ENCODE measurements around the gene GPR31.
"Not testable (repeated sequence)": the region's sequence is repeated elsewhere in the genome, so short reads cannot be mapped to it uniquely, and the experiment has no call there.

GPR31 gene

DNA sequence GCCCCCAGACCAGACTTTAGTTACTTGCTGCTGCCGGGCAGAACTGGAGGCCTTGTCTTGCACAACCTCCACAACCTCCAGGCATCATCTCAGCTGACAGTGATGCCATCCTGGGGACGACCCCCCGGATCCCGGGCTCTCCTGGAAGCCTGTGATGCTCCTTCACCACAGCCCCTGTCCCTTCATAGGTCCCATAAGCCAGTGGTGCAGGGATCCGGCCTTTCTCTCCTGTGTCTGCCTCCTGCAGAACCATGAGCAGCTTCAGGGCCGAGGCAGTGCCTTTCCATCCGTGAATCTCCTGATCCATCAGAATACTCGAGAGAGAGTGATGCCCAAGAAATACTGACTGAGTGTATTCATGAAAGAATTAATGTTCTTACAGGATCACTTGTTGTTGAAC, 22.3 kb upstream of the GPR31 start:
- not testable (repeated sequence) for H3K4me1 Mint-ChIP-seq; H3K27ac Mint-ChIP-seq; DNase-seq; H3K36me3 Mint-ChIP-seq; H3K4me3 Mint-ChIP-seq; H3K27me3 Mint-ChIP-seq; H3K9me3 Mint-ChIP-seq; ATAC-seq (replicated peaks)

DNA sequence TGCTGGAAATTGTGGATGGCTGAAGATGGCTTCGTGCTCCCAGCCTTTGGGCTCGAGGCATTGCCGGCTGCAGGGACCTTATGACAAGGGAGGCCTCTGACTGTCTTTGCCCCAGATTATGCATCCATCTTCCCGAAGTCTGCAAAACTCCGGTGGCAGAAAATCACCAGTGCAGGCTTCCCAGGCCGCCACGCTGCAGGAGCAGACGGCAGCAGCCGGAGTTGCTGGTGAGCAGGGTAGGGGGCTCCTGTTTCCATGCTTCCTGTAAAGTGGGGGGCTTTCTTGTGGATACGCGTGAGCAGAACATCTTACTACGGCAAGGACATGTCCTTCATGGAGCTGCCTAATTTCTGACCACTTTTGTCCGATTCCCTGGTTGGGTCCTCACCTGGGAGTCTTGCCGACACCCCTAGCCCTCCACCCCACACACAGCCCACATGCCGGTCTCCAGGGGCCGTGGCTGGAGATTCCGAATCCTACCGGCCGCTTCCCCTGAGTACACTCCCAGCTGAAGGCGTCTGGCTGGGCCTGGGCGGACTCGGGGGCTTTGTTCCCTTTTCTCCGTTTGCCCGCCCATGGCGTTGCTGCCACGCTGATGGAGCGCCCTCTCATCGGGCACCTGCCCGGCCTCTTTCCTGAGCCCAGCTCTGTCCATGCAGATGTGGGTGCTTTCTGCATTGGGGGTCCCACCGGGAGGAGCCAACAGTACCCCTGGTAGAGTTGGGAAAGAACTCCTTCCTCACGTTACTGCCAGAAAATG, 21.3 kb upstream of the GPR31 start:
- ATAC-seq (replicated peaks); H3K9me3 Mint-ChIP-seq; H3K27ac Mint-ChIP-seq; H3K4me3 Mint-ChIP-seq; H3K4me1 Mint-ChIP-seq; H3K27me3 Mint-ChIP-seq; DNase-seq; H3K36me3 Mint-ChIP-seq: not testable (repeated sequence)

DNA sequence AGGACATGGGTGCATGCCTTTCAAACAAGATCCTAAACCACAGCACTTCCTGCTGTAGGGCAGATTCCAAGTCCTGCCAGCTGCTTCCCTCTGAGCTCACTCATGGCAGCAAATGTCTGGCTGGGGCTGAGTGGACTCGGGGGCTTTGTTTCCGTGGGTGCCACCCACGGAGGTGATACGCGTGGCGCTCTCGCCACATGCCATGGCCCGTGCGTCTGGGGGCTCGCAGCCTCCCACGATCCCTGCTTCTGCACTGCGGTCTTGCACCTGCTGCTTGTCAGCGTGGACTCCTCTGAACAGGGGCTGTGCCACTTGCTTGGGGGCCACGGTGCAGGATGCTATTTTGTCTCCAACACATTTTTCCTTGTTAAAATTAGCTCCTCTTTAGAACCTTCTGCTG, 19.5 kb upstream of the GPR31 start:
- not testable (repeated sequence) for H3K36me3 Mint-ChIP-seq; H3K4me3 Mint-ChIP-seq; DNase-seq; H3K9me3 Mint-ChIP-seq; H3K27ac Mint-ChIP-seq; ATAC-seq (replicated peaks); H3K4me1 Mint-ChIP-seq
- peaks cover 6 to 10% of the 10 kb centered on the region in 2 donors for H3K27me3 Mint-ChIP-seq

DNA sequence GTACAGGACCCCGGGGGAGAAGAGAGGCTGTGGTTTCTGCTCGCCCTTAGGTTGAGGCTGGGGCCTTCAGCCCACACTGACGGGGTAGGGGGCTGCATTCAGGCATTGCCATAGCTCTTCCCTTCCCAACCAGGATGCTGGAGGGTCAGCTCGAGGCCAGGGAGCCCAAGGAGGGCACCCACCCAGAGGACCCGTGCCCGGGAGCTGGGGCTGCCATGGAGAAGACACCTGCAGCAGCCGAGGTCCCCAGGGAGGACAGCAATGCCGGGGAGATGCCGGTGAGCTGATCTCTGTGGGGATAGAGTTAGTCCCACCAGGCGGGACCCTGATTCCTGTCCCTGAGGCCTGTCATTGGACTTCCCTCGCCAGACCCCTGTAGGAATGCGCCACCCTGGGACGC, 14.2 kb upstream of the GPR31 start:
- H3K27me3 Mint-ChIP-seq, result peaks cover 21% of the 10 kb centered on the region in 2 donors
- not testable (repeated sequence) for H3K27ac Mint-ChIP-seq; ATAC-seq (replicated peaks); DNase-seq; H3K9me3 Mint-ChIP-seq; H3K4me1 Mint-ChIP-seq; H3K4me3 Mint-ChIP-seq; H3K36me3 Mint-ChIP-seq

DNA sequence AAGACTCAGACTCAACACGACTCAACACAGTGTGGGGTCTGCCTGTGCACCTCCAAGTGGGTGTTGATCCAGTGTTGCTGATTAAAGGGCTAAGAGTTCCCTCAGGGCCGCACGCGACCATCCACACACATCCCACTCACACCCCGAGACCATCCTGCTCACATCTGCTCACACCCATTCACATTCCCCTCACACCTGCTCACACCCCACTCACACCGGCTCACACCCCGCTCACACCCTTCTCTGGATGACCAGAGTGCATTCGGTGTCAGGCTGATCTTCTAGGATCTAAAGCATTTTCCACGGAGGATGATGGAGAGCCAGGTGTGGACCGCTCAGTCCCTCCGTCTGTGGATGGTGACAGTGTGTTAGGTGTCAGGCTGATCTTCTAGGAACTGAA, 13.5 kb upstream of the GPR31 start:
- DNase-seq; H3K27ac Mint-ChIP-seq; ATAC-seq (replicated peaks); H3K36me3 Mint-ChIP-seq; H3K4me1 Mint-ChIP-seq; H3K9me3 Mint-ChIP-seq; H3K4me3 Mint-ChIP-seq: not testable (repeated sequence)
- peaks cover 21% of the 10 kb centered on the region in 2 donors for H3K27me3 Mint-ChIP-seq

DNA sequence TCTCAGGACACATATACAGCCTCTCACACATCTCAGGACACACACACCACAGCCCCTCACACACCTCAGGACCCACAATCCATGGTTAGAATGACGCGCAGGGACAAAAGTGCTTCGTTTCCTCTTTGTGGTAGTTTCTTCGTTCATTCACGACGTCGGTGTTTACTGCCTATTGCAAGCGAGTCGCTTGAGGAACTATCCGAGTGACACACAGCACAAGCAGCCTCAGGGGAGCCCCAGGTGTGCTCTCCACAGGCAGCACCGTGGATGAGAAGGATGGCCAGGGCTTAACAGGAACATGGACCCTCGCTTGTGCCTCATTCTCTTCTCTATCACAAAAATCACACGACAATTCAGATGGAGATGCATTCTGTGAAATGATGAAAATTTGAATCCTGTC, 12.1 kb upstream of the GPR31 start:
- H3K4me3 Mint-ChIP-seq, H3K9me3 Mint-ChIP-seq, H3K36me3 Mint-ChIP-seq, DNase-seq, H3K4me1 Mint-ChIP-seq: not testable (repeated sequence)
- Mint-ChIP-seq H3K27ac (peak overlapping the region; percentile 9), H3K27me3 (peaks cover 21% of the 10 kb centered on the region in 2 donors)
- ATAC-seq (replicated peaks), result peak; percentile 52 to 62

DNA sequence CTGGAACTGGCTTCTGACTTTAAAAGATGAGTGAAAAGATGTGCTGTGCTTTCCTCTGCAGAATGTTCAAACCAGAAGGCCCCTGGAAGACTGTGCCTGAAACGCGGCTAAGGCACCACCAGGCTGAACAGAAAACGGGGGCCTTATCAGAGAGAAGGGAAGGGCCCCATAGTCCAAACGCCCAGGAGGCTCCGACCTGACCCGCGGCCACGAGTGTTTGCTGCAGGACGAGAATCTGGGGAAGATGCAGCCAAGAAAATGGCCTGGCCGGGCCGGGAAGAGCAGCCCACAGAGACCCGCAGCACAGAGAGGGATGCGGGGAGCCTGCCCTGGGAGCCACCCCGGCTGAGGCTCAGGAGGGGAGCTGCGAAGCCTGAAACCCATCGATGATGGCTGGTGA, 10.5 kb upstream of the GPR31 start:
- not testable (repeated sequence) for ATAC-seq (replicated peaks); H3K9me3 Mint-ChIP-seq; H3K4me1 Mint-ChIP-seq; H3K36me3 Mint-ChIP-seq; H3K4me3 Mint-ChIP-seq; H3K27ac Mint-ChIP-seq; DNase-seq
- peaks cover 21% of the 10 kb centered on the region in 2 donors for H3K27me3 Mint-ChIP-seq

DNA sequence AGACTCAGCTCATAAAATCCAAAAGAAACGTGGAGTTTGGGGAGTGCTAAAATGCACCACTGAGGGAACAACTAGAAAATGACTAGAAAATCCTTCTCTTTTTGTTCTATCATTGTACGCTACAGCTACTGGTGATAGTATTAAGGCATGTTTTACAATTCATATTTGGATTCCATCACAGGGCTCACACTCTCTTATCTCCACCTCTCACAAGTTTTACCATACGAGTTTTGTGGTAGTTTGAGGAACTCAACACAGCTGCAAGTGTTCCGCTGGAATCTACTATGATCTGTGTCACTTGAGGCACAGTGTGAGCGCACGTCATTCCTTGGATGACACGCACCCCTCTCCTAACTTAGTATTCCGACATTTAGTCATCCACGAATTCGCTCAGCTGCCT, 9.9 kb upstream of the GPR31 start:
- H3K27ac Mint-ChIP-seq; H3K36me3 Mint-ChIP-seq; H3K4me1 Mint-ChIP-seq; H3K9me3 Mint-ChIP-seq; DNase-seq; H3K4me3 Mint-ChIP-seq; ATAC-seq (replicated peaks): not testable (repeated sequence)
- H3K27me3 Mint-ChIP-seq, result peaks cover 19 to 21% of the 10 kb centered on the region in 2 donors

DNA sequence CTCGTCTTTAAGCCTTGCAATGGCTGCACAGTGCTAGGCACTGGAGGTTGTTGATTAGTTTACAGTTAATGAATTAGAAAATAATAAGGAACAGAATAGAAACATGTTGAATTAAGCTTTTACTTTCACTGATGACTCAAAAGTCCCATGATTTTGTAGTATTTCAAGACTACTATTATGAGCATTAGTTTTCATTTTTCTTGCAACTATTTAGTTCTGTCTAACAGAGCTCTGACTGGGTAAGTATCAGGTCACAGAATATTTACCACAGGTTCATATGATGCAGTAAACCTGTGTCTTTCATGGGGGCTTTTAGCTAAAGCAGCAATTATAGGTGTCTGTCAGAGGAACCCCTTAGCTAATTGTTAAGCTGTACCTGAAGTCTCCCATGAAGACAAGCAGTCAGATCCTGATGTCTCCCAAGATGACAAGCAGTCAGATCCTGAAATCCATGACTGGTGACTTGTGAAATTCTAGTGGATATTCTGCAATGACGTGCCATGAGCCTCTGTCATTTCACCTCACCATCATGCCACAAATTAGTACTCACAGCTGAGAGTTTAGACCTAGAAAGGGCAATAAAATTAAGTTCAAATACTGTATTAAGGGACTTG, 8.2 kb upstream of the GPR31 start:
- peaks cover 8 to 15% of the 10 kb centered on the region in 2 donors for H3K27me3 Mint-ChIP-seq
- H3K27ac Mint-ChIP-seq, result no peak overlapping the region
- H3K36me3 Mint-ChIP-seq, result peaks cover 0 to 9% of the 10 kb centered on the region in 2 donors
- ATAC-seq (replicated peaks), result peak in 1 of 2 donors; percentile 20
- no peaks in the 10 kb centered on the region for H3K9me3 Mint-ChIP-seq
- H3K4me3 Mint-ChIP-seq, result no peak overlapping the region
- DNase-seq, result no peak
- peaks cover 0 to 4% of the 10 kb centered on the region in 2 donors for H3K4me1 Mint-ChIP-seq

DNA sequence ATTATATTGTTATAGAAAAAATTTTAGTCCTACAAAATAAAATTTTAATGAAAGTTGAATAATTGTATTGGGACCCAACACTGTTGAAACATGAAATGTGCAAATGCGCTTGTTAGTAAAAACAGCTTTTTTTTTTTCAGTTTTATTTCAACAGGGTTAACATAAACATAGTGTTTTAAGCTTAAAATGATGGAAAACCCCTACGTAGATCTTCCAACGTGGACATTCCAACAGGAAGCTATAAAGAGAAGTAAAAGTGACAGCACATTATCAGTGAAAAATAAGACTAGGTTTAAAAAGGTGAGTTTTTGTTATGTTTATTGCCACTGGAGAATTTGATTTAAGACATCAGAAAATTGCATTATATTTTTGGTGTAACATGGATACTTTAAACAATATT, 6.5 kb upstream of the GPR31 start:
- no peak overlapping the region for H3K27ac Mint-ChIP-seq
- peaks cover 2 to 8% of the 10 kb centered on the region in 2 donors for H3K27me3 Mint-ChIP-seq
- no peak overlapping the region for H3K4me3 Mint-ChIP-seq
- H3K36me3 Mint-ChIP-seq, result peaks cover 0 to 3% of the 10 kb centered on the region in 2 donors
- no peaks in the 10 kb centered on the region for H3K9me3 Mint-ChIP-seq
- ATAC-seq (replicated peaks) (no peak), DNase-seq (no peak)
- peaks cover 0 to 5% of the 10 kb centered on the region in 2 donors for H3K4me1 Mint-ChIP-seq

DNA sequence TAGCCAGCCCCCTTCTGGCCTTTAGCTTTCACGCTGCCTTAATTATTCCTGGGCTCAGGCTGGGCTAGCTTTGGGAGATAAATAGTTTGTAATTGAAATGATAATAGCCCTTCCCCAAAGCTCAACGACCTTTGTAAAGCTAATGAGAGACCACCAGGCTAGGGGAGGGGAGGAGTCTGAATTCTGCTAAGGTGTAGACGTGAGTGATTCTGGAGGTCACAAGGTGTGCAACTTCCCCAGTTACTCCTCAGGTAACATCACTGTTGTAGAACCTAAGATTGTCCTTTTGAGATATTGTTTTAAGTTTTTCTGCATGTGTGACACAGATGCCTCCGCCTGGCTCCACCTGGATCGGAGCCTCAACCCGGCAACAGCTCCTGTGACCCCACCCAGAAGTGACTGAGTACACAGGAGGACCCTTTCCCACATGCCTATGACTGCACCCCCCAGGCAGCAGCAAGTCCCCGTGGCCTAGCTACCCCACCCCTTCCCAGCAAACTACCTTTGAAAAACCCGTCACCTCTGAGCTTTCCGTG, 5.8 kb upstream of the GPR31 start:
- peak overlapping the region; percentile 14 for H3K27ac Mint-ChIP-seq
- peaks cover 0 to 5% of the 10 kb centered on the region in 2 donors for H3K27me3 Mint-ChIP-seq
- H3K4me3 Mint-ChIP-seq, result no peak overlapping the region

DNA sequence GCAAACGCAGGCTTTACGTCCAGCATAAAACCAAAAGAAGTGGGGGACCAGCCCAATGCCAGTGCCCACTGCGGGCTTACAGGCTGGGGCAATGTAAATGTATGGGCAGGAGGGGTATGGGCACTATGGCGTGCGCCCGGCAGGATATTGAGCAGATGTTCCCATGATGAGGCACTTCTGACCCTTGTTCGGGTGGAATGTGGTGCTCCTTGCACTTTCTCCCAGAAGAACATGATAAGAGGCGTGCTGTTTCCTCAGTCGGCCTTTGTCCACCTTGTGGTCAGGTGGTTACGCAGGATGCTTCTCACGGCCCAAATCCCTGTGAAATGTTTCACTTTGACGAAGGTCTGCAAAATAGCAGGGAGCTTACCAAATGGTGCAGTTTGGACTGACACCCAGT, 4.8 kb upstream of the GPR31 start:
- H3K27me3 Mint-ChIP-seq, result no peaks in the 10 kb centered on the region
- H3K4me1 Mint-ChIP-seq, result peaks cover 4 to 11% of the 10 kb centered on the region in 2 donors
- ATAC-seq (replicated peaks), result no peak
- H3K9me3 Mint-ChIP-seq, result peaks cover 0 to 2% of the 10 kb centered on the region in 2 donors
- no peak for DNase-seq
- no peak overlapping the region for H3K27ac Mint-ChIP-seq
- no peaks in the 10 kb centered on the region for H3K36me3 Mint-ChIP-seq
- no peak overlapping the region for H3K4me3 Mint-ChIP-seq

More for the DNA sequence above, 5.8 kb upstream of the GPR31 start:
- DNase-seq, result no peak
- ATAC-seq (replicated peaks), result no peak
- Mint-ChIP-seq H3K36me3 (no peaks in the 10 kb centered on the region), H3K4me1 (peaks cover 0 to 5% of the 10 kb centered on the region in 2 donors), H3K9me3 (peaks cover 0 to 2% of the 10 kb centered on the region in 2 donors)

DNA sequence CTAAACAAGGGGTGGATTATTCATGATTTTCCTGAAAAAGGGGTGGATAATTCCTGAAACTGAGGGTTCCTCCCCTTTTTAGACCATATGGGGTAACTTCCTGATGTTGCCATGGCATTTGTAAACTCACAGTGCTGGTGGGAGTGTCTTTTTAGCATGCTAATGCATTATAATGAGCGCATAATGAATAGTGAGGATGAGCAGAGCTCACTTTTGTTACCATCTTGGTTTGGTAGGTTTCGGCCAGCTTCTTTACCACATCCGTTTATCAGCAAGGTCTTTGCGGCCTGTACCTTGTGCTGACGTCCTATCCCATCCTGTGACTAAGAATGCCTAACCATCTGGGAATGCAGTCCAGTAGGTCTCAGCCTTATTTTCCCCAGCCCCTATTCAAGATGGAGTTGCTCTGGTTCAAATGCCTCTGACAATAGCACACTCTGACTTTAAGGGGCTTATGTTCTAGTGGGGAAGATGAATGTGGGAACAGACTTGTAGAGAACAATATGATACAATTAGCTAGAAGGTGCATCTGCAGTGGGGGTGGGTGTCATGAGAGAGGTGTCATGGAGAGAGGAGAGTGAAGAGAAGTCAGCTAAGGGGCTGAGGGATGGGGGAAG, 4.2 kb upstream of the GPR31 start:
- Mint-ChIP-seq H3K4me3 (no peak overlapping the region), H3K4me1 (peaks cover 7 to 17% of the 10 kb centered on the region in 2 donors), H3K36me3 (no peaks in the 10 kb centered on the region), H3K27ac (no peak overlapping the region), H3K27me3 (no peaks in the 10 kb centered on the region), H3K9me3 (peaks cover 0 to 2% of the 10 kb centered on the region in 2 donors)
- DNase-seq (no peak), ATAC-seq (replicated peaks) (no peak)

DNA sequence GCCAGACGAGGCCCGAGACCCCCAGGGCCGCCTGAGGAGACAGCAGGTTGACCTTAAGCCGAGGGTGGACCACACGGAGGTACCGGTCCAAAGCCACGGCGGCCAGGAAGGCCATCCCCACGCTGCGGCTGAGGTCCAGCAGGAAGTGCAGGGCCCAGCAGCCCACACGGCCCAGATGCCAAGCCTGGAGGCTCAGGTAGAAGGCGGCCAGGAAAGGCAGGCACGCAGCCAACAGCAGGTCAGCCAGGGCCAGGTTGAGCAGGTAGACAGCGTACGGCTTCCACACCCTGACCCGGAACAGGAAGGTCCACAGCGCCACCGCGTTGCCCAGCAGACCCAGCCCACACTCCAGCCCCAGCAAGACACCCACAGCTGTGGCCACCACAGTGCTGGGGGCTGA, 366 bp downstream of the GPR31 start:
- Mint-ChIP-seq H3K27ac (no peak overlapping the region), H3K4me3 (no peak overlapping the region), H3K4me1 (peaks cover 17 to 37% of the 10 kb centered on the region in 2 donors), H3K36me3 (no peaks in the 10 kb centered on the region), H3K27me3 (no peaks in the 10 kb centered on the region), H3K9me3 (peaks cover 0 to 2% of the 10 kb centered on the region in 2 donors)
- no peak for DNase-seq
- ATAC-seq (replicated peaks), result no peak

Data from stimulated activated naive B cell treated with anti-CD40 and anti-IgM and Interleukin-4, amounts not matched to agents 10 μg/mL and 1 μg/mL and 100 μg/mL, for 72 hours (primary cell).